Naive thymus-derived CD4-positive, alpha-beta T cell (primary cell): Measurements from ENCODE around the gene WDR93. TPM values are rescaled to one million over a fixed set of nuclear protein-coding genes. Genes with fewer than 3 reads are reported as not detected.
A peak's percentile ranks its signal among the peaks of the same experiment; 100 is the strongest.

Source experiments
- ATAC-seq: fragments of 150-1000 bp; cut with Tn5 transposase; 2 replicates; pipeline ENCODE4 v1.10.0; 2021; ENCODE audit warnings: mild to moderate bottlenecking, moderate library complexity
- CTCF ChIA-PET: fragments of 350-600 bp; sonication (Branson Sonifier 250); formaldehyde crosslinking; loops from one replicate; lab custom pipeline; 2021; ENCODE audit warnings: antibody characterized with exemption; lab: Charles Lee
- POLR2A ChIA-PET: fragments of 350-600 bp; sonication (Branson Sonifier 250); formaldehyde crosslinking; loops from one replicate; lab custom pipeline; 2021; ENCODE audit warnings: antibody characterized with exemption, inconsistent platforms; lab: Charles Lee
- DNase-seq, 9 donors: peaks; one replicate each; pipeline versions ENCODE4 v3.0.0 to v3.0.0-alpha.2; 2020 to 2022; ENCODE audit warnings: mixed read lengths in 1 of 9
- H3K27ac ChIP-seq: one replicate; pipeline ENCODE4 v1.7.0; 2013; ENCODE audit warnings: mild to moderate bottlenecking, low read depth, low read length, moderate library complexity
- H3K27me3 ChIP-seq, 2 donors: one replicate each; pipeline ENCODE4 v1.7.0; 2013; ENCODE audit warnings: low read length in 2 of 2, mild to moderate bottlenecking in 2 of 2, moderate library complexity in 2 of 2; ENCODE audit not compliant: control insufficient read depth in 2 of 2, insufficient read depth in 2 of 2
- H3K36me3 ChIP-seq, 3 experiments: 1 replicate in 2 of 3; 2 replicates in 1 of 3; pipeline ENCODE4 v1.7.0; 2013; ENCODE audit warnings: low read length in 3 of 3, mild to moderate bottlenecking in 3 of 3, moderate library complexity in 1 of 3; ENCODE audit not compliant: insufficient read depth in 3 of 3, control insufficient read depth in 2 of 3
- H3K4me1 ChIP-seq, 2 donors: one replicate each; pipeline ENCODE4 v1.7.0; 2013; ENCODE audit warnings: low read length in 2 of 2, mild to moderate bottlenecking in 2 of 2, moderate library complexity in 1 of 2; ENCODE audit not compliant: control insufficient read depth in 2 of 2, insufficient read depth in 2 of 2
- H3K4me3 ChIP-seq: 2 replicates; pipeline ENCODE4 v1.7.0; 2013; ENCODE audit warnings: mild to moderate bottlenecking, low read length
- H3K9me3 ChIP-seq, 3 experiments: 1 replicate in 2 of 3; 2 replicates in 1 of 3; pipeline ENCODE4 v1.7.0; 2013; ENCODE audit warnings: low read length in 3 of 3; ENCODE audit not compliant: control insufficient read depth in 2 of 3
- H3K27ac Mint-ChIP-seq, 9 donors: one replicate each; pipeline ENCODE4 v1.8.0; 2020 to 2022; ENCODE audit warnings: mixed read lengths in 9 of 9, mild to moderate bottlenecking in 8 of 9, moderate library complexity in 5 of 9, inconsistent platforms in 2 of 9
- H3K27me3 Mint-ChIP-seq, 5 donors: one replicate each; pipeline ENCODE4 v1.8.0; 2021 to 2022; ENCODE audit warnings: mixed read lengths in 5 of 5, mild to moderate bottlenecking in 1 of 5
- H3K36me3 Mint-ChIP-seq, 5 donors: one replicate each; pipeline ENCODE4 v1.8.0; 2020 to 2022; ENCODE audit warnings: mixed read lengths in 5 of 5, mild to moderate bottlenecking in 3 of 5, inconsistent platforms in 1 of 5
- H3K4me1 Mint-ChIP-seq, 7 donors: one replicate each; pipeline ENCODE4 v1.8.0; 2020 to 2022; ENCODE audit warnings: mixed read lengths in 7 of 7, mild to moderate bottlenecking in 3 of 7, inconsistent platforms in 1 of 7
- H3K4me3 Mint-ChIP-seq, 10 donors: one replicate each; pipeline ENCODE4 v1.8.0; 2020 to 2022; ENCODE audit warnings: mild to moderate bottlenecking in 10 of 10, mixed read lengths in 10 of 10, moderate library complexity in 6 of 10, inconsistent platforms in 2 of 10
- H3K9me3 Mint-ChIP-seq, 11 donors: one replicate each; pipeline ENCODE4 v1.8.0; 2020 to 2022; ENCODE audit warnings: mixed read lengths in 11 of 11, mild to moderate bottlenecking in 4 of 11, inconsistent platforms in 1 of 11, moderate library complexity in 1 of 11
- intact Hi-C, 2 donors: fragments of 100-400 bp; cut with micrococcal nuclease; formaldehyde crosslinking; loops; one replicate each; pipeline ENCODE4 v1.15.1; 2023
- polyA plus RNA-seq, 2 donors: library from polyadenylated mRNA; unstranded; fragments of 300-500 nt; fragmentation: Illumina TruSeq; gene quantifications; one replicate each; pipeline ENCODE4 v1.2.3, GENCODE V29; 2021
- total RNA-seq, 6 experiments: library from RNA in 5 of 6; stranded (reverse) in 5 of 6; gene quantifications; 1 replicate in 5 of 6; 2 replicates in 1 of 6; pipeline ENCODE4 v1.2.3 and lab custom pipeline; 2021 to 2026

Gene WDR93
- total and polyA plus RNA-seq, 7 experiments from 2014 or later: 0.27 TPM; not detected in 6

DNA sequence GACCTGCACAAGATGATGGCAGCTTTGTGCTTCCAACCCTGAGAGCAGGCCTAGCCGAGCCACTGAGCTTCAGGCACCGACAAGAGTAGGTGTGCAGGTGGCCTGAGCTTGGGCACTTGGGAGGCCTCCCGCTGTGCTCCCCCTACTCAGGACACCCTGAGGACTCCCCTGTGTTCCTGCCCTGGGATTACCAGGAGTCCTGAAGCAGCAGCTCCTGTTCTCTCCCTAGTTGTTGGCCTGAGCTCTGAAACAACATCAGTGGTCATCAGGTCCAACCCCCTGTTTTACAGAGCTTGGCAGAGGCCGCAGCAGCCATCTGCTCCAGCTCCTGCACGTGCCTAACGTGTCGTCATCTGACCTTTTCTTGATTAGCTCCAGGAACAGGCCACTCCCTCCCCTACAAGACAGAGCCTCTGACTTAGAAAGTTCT is 77.5 kb downstream of the WDR93 start:
- Histone ChIP-seq H3K27ac (no peak overlapping the region), H3K9me3 (no peaks in the 10 kb centered on the region), H3K36me3 (no peaks in the 10 kb centered on the region), H3K4me1 (no peaks in the 10 kb centered on the region), H3K27me3 (no peaks in the 10 kb centered on the region), H3K4me3 (no peak overlapping the region)
- Mint-ChIP-seq H3K4me3 (no peak overlapping the region), H3K9me3 (no peaks in the 10 kb centered on the region), H3K4me1 (no peaks in the 10 kb centered on the region), H3K36me3 (no peaks in the 10 kb centered on the region), H3K27me3 (no peaks in the 10 kb centered on the region), H3K27ac (no peak overlapping the region)
- ATAC-seq (no peak), DNase-seq (no peak)
- POLR2A ChIA-PET: no interaction called here
- CTCF ChIA-PET: no interaction called here
- intact Hi-C loops: no loop called here

DNA sequence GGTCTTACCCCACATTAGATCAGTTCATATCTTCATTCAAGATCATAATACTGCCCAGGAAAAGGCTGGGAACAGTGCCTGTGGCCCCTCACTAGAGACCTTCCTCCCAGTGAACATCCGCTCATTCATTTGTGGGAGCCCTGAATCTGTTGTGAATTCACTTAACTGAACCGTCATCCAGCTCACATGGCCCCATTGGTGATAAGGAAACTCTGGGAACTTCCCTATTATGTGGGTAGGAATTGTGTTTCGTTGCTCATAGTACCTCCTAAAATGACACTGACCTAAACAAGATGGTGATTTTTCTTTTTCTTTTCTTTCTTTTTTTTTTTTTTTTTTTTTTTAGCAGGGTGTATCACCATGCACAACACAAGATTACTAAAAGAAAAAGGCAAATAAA is 78.8 kb downstream of the WDR93 start:
- Mint-ChIP-seq H3K4me1 (no peaks in the 10 kb centered on the region), H3K27me3 (peaks cover 0 to 4% (median 0%) of the 10 kb centered on the region in 5 donors), H3K36me3 (no peaks in the 10 kb centered on the region), H3K27ac (no peak overlapping the region), H3K4me3 (no peak overlapping the region), H3K9me3 (no peaks in the 10 kb centered on the region)
- Histone ChIP-seq H3K4me1 (no peaks in the 10 kb centered on the region), H3K9me3 (no peaks in the 10 kb centered on the region), H3K36me3 (no peaks in the 10 kb centered on the region), H3K4me3 (no peak overlapping the region), H3K27ac (no peak overlapping the region), H3K27me3 (no peaks in the 10 kb centered on the region)
- intact Hi-C loops: no loop called here
- DNase-seq: no peak
- POLR2A ChIA-PET: interaction anchor here (0.6 kb wide), 1 partner anchor 757 kb away, joined by 3 read pairs; no protein-coding TSS in a partner anchor
- CTCF ChIA-PET: no interaction called here
- no peak for ATAC-seq

GRCh38 chr15:89770041-89770440 is 79.4 kb downstream of the WDR93 start:
- CTCF ChIA-PET: no interaction called here
- no peaks in the 10 kb centered on the region for H3K4me1 Mint-ChIP-seq
- no peak overlapping the region for H3K4me3 ChIP-seq

DNA sequence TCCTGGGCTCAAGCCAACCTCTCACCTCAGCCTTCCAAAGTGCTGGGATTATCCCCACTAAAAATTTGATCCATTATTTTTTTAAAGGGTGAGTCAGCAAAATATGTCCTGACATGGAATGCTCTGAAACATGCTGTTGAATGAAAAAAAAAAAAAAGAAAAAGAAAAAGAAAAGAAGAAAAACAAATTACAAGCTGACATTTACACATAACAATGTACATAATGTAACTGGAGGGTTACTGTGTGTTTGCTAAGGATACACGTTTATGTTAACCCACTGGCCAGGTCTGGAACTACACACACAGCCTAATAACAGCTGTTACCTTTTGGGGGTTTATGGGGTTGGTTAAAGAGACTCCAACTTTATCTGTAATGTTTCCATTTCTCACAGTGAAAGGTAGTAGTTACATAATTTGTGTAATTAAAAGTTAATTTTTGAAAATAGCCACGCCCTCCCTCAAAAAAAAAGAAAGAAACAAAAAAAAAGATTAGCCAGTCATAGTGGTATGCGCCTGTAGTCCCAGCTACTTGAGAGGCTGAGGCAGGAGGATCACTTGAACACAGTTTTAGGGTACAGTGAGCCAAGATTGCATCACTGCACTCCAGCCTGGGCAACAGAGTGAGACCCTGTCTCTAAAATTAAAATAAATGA is 82.4 kb downstream of the WDR93 start:
- no peaks in the 10 kb centered on the region for H3K36me3 ChIP-seq
- CTCF ChIA-PET: no interaction called here
- H3K9me3 Mint-ChIP-seq: no peaks in the 10 kb centered on the region
- no peak for DNase-seq
- H3K27me3 Mint-ChIP-seq: peaks cover 6 to 19% (median 11%) of the 10 kb centered on the region in 5 donors
- H3K4me3 ChIP-seq: no peak overlapping the region
- H3K4me1 Mint-ChIP-seq: no peaks in the 10 kb centered on the region
- no peaks in the 10 kb centered on the region for H3K9me3 ChIP-seq
- ATAC-seq: no peak
- no peaks in the 10 kb centered on the region for H3K36me3 Mint-ChIP-seq
- intact Hi-C loops: no loop called here
- no peak overlapping the region for H3K27ac Mint-ChIP-seq
- H3K27me3 ChIP-seq: no peaks in the 10 kb centered on the region
- H3K27ac ChIP-seq: no peak overlapping the region
- H3K4me1 ChIP-seq: no peaks in the 10 kb centered on the region
- no peak overlapping the region for H3K4me3 Mint-ChIP-seq
- POLR2A ChIA-PET: no interaction called here

More at GRCh38 chr15:89770041-89770440, 79.4 kb downstream of the WDR93 start:
- no peak for DNase-seq
- H3K4me1 ChIP-seq: no peaks in the 10 kb centered on the region
- intact Hi-C loops: no loop called here
- no peak overlapping the region for H3K27ac Mint-ChIP-seq
- no peak for ATAC-seq
- H3K9me3 ChIP-seq: no peaks in the 10 kb centered on the region
- no peaks in the 10 kb centered on the region for H3K27me3 ChIP-seq
- no peak overlapping the region for H3K27ac ChIP-seq
- peaks cover 0 to 4% (median 0%) of the 10 kb centered on the region in 5 donors for H3K27me3 Mint-ChIP-seq
- no peaks in the 10 kb centered on the region for H3K36me3 ChIP-seq
- H3K9me3 Mint-ChIP-seq: no peaks in the 10 kb centered on the region
- no peak overlapping the region for H3K4me3 Mint-ChIP-seq
- no peaks in the 10 kb centered on the region for H3K36me3 Mint-ChIP-seq
- POLR2A ChIA-PET: interaction anchor here (0.6 kb wide), 1 partner anchor 756 kb away, joined by 3 read pairs; no protein-coding TSS in a partner anchor

DNA sequence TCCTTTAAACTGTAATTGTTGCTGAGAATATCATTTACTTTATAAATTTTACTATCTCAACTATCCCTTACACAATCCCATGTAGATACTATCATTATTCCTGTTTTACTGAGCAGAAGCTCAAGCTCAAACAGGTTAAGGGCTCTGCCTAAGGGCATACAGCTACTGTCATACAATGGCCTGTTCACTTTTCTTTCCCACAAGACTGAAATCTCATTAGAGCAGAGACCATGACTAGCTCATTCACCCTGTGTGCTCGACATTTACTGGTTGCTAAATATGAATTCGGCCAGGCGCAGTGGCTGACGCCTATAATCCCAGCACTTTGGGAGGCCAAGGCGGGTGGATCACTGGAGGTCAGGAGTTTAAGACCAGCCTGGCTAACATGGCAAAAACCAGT is 83.9 kb downstream of the WDR93 start:
- Histone ChIP-seq H3K9me3 (no peaks in the 10 kb centered on the region), H3K36me3 (no peaks in the 10 kb centered on the region), H3K27me3 (no peaks in the 10 kb centered on the region), H3K4me1 (no peaks in the 10 kb centered on the region), H3K4me3 (no peak overlapping the region), H3K27ac (no peak overlapping the region)
- intact Hi-C loops: no loop called here
- DNase-seq (no peak), ATAC-seq (no peak)
- peaks cover 6 to 22% (median 15%) of the 10 kb centered on the region in 5 donors for H3K27me3 Mint-ChIP-seq
- H3K27ac Mint-ChIP-seq: no peak overlapping the region
- H3K4me3 Mint-ChIP-seq: no peak overlapping the region
- no peaks in the 10 kb centered on the region for H3K9me3 Mint-ChIP-seq
- POLR2A ChIA-PET: no interaction called here
- H3K36me3 Mint-ChIP-seq: no peaks in the 10 kb centered on the region
- no peaks in the 10 kb centered on the region for H3K4me1 Mint-ChIP-seq
- CTCF ChIA-PET: no interaction called here

- Mint-ChIP-seq H3K4me3 (peak overlapping the region in 6 of 10 donors; percentile 17 to 72 (median 44)), H3K36me3 (no peaks in the 10 kb centered on the region), H3K4me1 (peaks cover 0 to 7% (median 0%) of the 10 kb centered on the region in 7 donors), H3K27me3 (peaks cover 13 to 24% (median 22%) of the 10 kb centered on the region in 5 donors), H3K27ac (no peak overlapping the region), H3K9me3 (no peaks in the 10 kb centered on the region)
- H3K9me3 ChIP-seq: no peaks in the 10 kb centered on the region
- intact Hi-C loops: no loop called here
- no peaks in the 10 kb centered on the region for H3K36me3 ChIP-seq
- DNase-seq: no peak
- no peak overlapping the region for H3K4me3 ChIP-seq
- ChIA-PET POLR2A (no interaction called here), CTCF (no interaction called here)
- no peaks in the 10 kb centered on the region for H3K27me3 ChIP-seq
- H3K4me1 ChIP-seq: no peaks in the 10 kb centered on the region
- no peak for ATAC-seq
- no peak overlapping the region for H3K27ac ChIP-seq
Observed at GRCh38 chr15:89775815-89776214, 85.2 kb downstream of the WDR93 start.
